Measurements from ENCODE around the gene DMAC2. TPM values are rescaled to one million over a fixed set of nuclear protein-coding genes. Genes with fewer than 3 reads are reported as not detected.

Gene DMAC2
- total and polyA plus RNA-seq, 2 of the 13 experiments (the other 11 are each of a cell fraction or from before 2014, with no cell fraction given) = 39.0 to 66.0 TPM

DNA sequence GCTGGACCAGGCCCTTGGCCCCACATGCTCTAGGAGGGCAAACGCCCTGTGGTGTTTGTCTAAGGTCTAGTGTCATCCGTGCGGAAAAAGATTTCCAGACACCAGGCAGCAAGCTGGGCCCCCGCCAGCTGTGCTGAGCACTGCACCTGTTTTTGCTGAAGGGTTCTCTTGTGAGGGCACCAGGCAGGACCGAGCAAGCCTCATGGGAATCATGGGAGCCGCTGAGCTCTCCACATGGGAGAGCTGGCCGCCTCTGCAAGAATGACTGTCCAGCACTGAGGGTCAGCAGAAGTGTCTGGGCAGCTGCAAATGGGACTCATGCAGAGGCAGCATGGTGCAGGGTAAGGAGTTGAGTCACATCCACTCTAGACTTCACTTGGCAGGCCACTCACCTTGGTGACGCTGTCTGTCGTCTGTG, 24.5 kb downstream of the DMAC2 start:
- no peak for FAIRE-seq

More for the DNA sequence above, 24.5 kb downstream of the DMAC2 start:
- ATAC-seq (no peak; the same call in 2 of the 3 replicates), DNase-seq (ENCODE audit: low spot score) (no peak)
- TF ChIP-seq, protein P1, sequence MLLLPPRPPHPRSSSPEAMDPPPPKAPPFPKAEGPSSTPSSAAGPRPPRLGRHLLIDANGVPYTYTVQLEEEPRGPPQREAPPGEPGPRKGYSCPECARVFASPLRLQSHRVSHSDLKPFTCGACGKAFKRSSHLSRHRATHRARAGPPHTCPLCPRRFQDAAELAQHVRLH (CRISPR knock-in tag; IDR thresholded peaks at IDR 0.05; ENCODE audit: borderline replicate concordance, low read depth) = no peak
- TF ChIP-seq ZFP82 (CRISPR knock-in tag; IDR thresholded peaks at IDR 0.05; ENCODE audit: borderline replicate concordance) = no peak
- TF ChIP-seq, protein P2, sequence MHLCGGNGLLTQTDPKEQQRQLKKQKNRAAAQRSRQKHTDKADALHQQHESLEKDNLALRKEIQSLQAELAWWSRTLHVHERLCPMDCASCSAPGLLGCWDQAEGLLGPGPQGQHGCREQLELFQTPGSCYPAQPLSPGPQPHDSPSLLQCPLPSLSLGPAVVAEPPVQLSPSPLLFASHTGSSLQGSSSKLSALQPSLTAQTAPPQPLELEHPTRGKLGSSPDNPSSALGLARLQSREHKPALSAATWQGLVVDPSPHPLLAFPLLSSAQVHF (CRISPR knock-in tag; IDR thresholded peaks at IDR 0.05) = no peak
- TF ChIP-seq IKZF1 (IDR thresholded peaks at IDR 0.05) = no peak
- TF ChIP-seq SRF (IDR thresholded peaks at IDR 0.05; ENCODE audit: low read depth, low read length) = no peak
- no peak for TF ChIP-seq SALL1 (CRISPR knock-in tag; IDR thresholded peaks at IDR 0.05)
- TF ChIP-seq, protein P3, sequence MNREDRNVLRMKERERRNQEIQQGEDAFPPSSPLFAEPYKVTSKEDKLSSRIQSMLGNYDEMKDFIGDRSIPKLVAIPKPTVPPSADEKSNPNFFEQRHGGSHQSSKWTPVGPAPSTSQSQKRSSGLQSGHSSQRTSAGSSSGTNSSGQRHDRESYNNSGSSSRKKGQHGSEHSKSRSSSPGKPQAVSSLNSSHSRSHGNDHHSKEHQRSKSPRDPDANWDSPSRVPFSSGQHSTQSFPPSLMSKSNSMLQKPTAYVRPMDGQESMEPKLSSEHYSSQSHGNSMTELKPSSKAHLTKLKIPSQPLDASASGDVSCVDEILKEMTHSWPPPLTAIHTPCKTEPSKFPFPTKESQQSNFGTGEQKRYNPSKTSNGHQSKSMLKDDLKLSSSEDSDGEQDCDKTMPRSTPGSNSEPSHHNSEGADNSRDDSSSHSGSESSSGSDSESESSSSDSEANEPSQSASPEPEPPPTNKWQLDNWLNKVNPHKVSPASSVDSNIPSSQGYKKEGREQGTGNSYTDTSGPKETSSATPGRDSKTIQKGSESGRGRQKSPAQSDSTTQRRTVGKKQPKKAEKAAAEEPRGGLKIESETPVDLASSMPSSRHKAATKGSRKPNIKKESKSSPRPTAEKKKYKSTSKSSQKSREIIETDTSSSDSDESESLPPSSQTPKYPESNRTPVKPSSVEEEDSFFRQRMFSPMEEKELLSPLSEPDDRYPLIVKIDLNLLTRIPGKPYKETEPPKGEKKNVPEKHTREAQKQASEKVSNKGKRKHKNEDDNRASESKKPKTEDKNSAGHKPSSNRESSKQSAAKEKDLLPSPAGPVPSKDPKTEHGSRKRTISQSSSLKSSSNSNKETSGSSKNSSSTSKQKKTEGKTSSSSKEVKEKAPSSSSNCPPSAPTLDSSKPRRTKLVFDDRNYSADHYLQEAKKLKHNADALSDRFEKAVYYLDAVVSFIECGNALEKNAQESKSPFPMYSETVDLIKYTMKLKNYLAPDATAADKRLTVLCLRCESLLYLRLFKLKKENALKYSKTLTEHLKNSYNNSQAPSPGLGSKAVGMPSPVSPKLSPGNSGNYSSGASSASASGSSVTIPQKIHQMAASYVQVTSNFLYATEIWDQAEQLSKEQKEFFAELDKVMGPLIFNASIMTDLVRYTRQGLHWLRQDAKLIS (CRISPR knock-in tag; IDR thresholded peaks at IDR 0.05) = no peak
- no peak for TF ChIP-seq ZNF337 (CRISPR knock-in tag; IDR thresholded peaks at IDR 0.05; ENCODE audit: borderline replicate concordance, low read depth)
- TF ChIP-seq MLLT10 (CRISPR knock-in tag; IDR thresholded peaks at IDR 0.05) = no peak
- no peak for TF ChIP-seq CREM (IDR thresholded peaks at IDR 0.05)
- no peak for TF ChIP-seq CREM (CRISPR knock-in tag; IDR thresholded peaks at IDR 0.05)
- TF ChIP-seq, protein P4, sequence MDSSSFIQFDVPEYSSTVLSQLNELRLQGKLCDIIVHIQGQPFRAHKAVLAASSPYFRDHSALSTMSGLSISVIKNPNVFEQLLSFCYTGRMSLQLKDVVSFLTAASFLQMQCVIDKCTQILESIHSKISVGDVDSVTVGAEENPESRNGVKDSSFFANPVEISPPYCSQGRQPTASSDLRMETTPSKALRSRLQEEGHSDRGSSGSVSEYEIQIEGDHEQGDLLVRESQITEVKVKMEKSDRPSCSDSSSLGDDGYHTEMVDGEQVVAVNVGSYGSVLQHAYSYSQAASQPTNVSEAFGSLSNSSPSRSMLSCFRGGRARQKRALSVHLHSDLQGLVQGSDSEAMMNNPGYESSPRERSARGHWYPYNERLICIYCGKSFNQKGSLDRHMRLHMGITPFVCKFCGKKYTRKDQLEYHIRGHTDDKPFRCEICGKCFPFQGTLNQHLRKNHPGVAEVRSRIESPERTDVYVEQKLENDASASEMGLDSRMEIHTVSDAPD (CRISPR knock-in tag; IDR thresholded peaks at IDR 0.05) = no peak
- TF ChIP-seq, protein P5, sequence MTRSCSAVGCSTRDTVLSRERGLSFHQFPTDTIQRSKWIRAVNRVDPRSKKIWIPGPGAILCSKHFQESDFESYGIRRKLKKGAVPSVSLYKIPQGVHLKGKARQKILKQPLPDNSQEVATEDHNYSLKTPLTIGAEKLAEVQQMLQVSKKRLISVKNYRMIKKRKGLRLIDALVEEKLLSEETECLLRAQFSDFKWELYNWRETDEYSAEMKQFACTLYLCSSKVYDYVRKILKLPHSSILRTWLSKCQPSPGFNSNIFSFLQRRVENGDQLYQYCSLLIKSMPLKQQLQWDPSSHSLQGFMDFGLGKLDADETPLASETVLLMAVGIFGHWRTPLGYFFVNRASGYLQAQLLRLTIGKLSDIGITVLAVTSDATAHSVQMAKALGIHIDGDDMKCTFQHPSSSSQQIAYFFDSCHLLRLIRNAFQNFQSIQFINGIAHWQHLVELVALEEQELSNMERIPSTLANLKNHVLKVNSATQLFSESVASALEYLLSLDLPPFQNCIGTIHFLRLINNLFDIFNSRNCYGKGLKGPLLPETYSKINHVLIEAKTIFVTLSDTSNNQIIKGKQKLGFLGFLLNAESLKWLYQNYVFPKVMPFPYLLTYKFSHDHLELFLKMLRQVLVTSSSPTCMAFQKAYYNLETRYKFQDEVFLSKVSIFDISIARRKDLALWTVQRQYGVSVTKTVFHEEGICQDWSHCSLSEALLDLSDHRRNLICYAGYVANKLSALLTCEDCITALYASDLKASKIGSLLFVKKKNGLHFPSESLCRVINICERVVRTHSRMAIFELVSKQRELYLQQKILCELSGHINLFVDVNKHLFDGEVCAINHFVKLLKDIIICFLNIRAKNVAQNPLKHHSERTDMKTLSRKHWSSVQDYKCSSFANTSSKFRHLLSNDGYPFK (CRISPR knock-in tag; IDR thresholded peaks at IDR 0.05; ENCODE audit: borderline replicate concordance) = no peak
- no peak for TF ChIP-seq NCOA2 (CRISPR knock-in tag; IDR thresholded peaks at IDR 0.05)
- Histone ChIP-seq H3K9me3 (ENCODE audit: low read length) (no peaks in the 10 kb centered on the region), H4K20me1 (ENCODE audit: insufficient read depth, low read length) (no peaks in the 10 kb centered on the region), H3K4me1 (ENCODE audit: insufficient read depth, low read length) (peaks cover 9% of the 10 kb centered on the region), H3K27ac (ENCODE audit: extremely low read length, insufficient read depth, low read length) (no peak overlapping the region), H3K36me3 (replicated peaks in 1 of 2; ENCODE audit: control insufficient read depth in 1 of 2, insufficient read depth in 2 of 2, low read length in 2 of 2) (peaks cover 15 to 29% of the 10 kb centered on the region in 2 experiments; a peak in 4 of 5 replicates), H3K4me2 (ENCODE audit: low read depth, low read length) (no peak overlapping the region), H3K4me3 (replicated peaks in 1 of 3; ENCODE audit: insufficient read depth in 1 of 3, low read depth in 2 of 3, low read length in 3 of 3) (no peak overlapping the region), H3K27me3 (ENCODE audit: control insufficient read depth in 1 of 2, insufficient read depth in 2 of 2, low read length in 2 of 2) (no peaks in the 10 kb centered on the region), H3K9ac (ENCODE audit: insufficient read depth, low read depth, low read length) (no peak overlapping the region), H3K79me2 (ENCODE audit: insufficient read depth, low read length) (no peaks in the 10 kb centered on the region), H2AFZ (ENCODE audit: low read length) (no peak overlapping the region)
- in situ Hi-C loops (cut with HindIII; ENCODE audit: extremely low pct_ligation_motif_present, low pct_unique_long_range_greater_than_20kb) = no loop called here
- intact Hi-C loops (cut with micrococcal nuclease; ENCODE audit: unreplicated experiment) = no loop called here
- BruUV-seq (replicated peaks) = no TSS peak
- WGBS (ENCODE audit: low lambda C conversion rate) = 100% methylated on average over 2 of the region's 9 CpGs
- ChIA-PET POLR2A (no interaction called here), CTCF (ENCODE audit: low intra/inter-chr PET ratio, low total read pairs) (no interaction called here)

Data from HepG2 (cell line).